GM21825 (cell line): ENCODE results near the gene ZBTB45.

Experiments used
- ATAC-seq: cut with Tn5 transposase; IDR thresholded peaks from one replicate; pipeline ENCODE4 v1.9.1; 2021; ENCODE audit warnings: mild to moderate bottlenecking, moderate library complexity; ENCODE audit not compliant: unreplicated experiment

The ZBTB45 gene

GRCh38 chr19:58555369-58555885 lies 35.8 kb upstream of the ZBTB45 start:
- no peak for ATAC-seq

DNA sequence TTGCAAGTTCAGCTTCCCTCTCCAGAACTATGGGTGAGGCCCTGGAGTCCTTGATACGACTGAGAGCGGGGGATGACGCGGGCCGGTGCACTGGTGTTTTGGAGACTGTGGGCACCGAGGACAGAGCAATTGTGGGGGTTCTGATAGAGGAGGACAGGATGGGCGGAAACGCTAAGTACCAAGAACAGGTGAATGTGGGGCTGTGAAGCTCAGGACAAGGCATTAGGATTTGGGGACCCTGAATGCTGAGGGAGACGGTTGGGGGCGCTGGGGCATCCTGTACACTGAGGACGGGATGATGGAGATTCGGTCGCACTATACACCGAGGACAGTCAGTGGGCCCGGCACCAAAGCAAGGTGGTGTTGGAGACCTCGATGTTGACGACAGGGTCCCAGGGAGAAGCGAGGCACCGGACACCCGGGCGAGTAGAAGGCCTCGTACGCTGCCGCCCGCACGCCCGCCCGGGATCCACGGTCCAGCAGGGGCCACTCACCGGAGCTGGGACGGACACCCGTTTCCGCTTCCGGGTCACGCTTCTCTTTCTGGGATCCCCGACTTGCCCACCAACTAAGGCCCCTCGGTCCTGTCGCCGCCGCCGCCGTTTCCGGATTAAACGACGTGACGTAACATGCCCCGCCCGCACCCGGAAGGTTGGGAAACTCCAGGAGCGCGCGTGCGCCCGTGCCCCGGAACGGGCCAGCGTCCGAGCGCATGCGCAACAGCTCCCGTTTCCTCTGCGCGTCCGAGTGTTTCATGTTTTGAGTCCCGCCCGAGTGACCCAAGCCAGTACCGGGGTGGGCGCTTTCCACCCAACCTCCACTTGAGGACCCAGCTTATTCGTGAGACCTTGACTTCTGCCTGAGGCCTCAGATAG lies 35.1 kb upstream of the ZBTB45 start, which contains the start of gene CHMP2A:
TSS of gene CHMP2A (minus strand) at position 612 of the 875 bp plus-strand sequence. CDS start 893 bp downstream, outside the sequence.
- peak; percentile 39 for ATAC-seq

DNA sequence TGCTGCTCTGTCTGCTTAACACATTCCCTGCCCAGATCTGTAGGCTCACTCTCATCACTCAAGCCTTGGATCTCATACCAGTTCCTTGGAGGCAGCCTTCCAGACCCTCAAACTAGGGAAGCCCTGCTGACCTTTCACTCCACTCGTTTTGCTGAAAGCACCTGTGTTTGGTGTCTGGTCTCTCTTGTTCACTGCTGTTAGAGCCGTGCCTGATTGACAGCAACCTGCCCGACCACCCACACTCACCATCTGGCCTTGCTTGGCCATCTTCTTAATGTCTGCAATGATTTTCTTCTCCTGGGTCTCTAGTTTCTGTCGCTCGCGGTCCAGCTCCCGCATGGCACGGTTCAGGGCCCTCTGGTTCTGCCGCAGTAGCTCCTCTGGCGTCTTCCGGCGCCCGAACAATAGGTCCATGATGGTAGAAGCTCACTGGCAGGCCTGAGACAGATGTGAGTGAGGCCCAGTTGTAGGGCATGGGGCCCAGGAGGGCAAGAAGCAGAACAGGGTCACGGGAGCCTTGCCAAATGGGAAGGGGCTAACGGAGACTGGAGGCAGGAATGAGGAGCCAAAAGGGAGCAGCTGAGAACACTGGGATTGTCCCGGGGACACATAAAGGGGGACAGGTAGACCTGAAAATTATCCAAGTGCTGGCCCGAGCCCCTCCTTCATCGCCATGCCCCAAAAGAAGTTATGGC lies 34.3 kb upstream of the ZBTB45 start:
- ATAC-seq, result no peak

DNA sequence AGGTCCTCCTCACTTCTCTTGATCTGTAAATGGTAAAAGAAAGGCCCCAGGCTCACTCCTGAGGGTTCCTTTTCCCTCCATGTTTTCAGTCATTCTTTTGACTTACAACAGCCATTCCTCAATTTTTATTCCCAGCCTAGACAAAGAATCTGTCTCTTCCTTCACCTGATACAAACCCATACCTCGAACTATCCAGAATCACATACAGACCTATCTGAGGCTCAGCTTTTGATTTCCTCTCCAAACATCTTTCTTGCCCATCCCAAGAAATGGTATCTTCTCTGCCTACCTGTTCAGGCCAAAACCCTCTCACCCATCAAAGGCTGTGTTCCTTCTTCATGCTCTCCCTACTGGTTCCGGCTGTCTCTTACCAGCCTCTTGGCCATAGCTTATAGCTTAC lies 33.0 kb upstream of the ZBTB45 start:
- no peak for ATAC-seq

GRCh38 chr19:58551577-58552471 lies 32.2 kb upstream of the ZBTB45 start:
- no peak for ATAC-seq

DNA sequence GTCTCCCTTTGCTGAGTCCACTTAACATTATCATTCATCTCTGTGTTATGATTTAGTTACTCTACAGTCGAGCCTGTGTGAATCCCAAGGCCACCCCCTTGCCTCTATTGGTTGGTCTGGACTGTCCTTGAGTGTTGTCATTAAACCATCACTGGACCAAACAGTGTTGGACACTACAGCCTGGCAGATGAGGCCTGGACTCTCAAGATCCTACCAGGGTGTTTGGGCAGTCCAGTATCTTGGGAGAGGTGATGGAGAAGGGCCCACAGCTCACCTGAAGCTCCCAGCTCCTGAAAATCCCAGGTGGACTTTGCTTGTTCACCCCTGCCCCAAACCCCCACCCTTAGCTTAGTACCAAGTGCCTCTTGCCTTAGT lies 31.5 kb upstream of the ZBTB45 start:
- ATAC-seq, result no peak

- no peak for ATAC-seq
Measured at GRCh38 chr19:58550362-58551122, 30.9 kb upstream of the ZBTB45 start.

DNA sequence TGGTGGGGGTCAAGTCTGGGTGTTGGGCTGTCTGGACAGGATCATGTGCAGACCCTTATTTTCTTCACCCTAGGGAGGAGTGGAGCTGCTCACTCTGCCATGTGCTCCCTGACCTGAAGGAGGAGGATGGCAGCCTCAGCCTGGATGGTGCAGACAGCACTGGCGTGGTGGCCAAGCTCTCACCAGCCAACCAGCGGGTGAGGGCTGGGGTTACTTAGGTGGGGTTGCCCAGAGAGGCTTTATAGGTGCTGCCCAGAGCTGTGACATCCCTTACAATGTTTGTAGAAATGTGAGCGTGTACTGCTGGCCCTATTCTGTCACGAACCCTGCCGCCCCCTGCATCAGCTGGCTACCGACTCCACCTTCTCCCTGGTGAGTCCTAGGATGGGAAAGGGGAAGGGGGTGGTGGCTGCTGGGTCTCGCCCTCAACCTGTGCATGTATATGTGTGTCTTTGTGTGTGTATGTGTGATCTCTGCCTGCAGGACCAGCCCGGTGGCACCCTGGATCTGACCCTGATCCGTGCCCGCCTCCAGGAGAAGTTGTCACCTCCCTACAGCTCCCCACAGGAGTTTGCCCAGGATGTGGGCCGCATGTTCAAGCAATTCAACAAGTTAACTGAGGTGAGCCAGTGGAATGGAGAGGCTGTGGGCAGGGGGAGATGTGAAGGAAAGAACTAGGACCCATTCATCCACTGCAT lies 30.2 kb upstream of the ZBTB45 start:
- ATAC-seq, result no peak

GRCh38 chr19:58548859-58549663 lies 29.5 kb upstream of the ZBTB45 start:
- no peak for ATAC-seq

DNA sequence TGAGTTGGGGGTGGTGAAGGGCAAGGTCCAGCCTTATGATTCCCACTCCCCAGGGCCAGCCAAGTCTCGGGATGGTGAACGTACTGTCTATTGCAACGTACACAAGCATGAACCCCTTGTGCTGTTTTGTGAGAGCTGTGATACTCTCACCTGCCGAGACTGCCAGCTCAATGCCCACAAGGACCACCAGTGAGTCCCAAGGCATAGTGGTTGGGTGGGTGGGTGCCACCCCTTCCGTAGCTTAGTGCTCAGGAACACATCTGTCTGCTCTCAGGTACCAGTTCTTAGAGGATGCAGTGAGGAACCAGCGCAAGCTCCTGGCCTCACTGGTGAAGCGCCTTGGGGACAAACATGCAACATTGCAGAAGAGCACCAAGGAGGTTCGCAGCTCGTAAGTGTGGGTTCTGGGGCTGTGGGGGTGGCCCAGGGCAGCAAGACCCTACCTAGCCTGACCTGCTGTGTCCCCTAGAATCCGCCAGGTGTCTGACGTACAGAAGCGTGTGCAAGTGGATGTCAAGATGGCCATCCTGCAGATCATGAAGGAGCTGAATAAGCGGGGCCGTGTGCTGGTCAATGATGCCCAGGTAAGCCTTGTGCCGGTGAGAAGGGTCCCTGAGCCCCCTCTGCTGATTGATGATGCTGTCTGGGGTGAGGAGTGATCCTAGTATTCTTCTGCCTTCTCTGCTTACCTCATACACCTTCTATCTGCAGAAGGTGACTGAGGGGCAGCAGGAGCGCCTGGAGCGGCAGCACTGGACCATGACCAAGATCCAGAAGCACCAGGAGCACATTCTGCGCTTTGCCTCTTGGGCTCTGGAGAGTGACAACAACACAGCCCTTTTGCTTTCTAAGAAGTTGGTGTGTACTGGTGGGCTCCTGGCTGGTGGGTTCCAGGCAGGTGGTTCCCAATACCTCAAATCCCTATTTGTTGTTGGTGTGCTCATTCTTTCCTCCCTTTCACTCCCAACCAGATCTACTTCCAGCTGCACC lies 28.0 kb upstream of the ZBTB45 start:
- ATAC-seq, result no peak

DNA sequence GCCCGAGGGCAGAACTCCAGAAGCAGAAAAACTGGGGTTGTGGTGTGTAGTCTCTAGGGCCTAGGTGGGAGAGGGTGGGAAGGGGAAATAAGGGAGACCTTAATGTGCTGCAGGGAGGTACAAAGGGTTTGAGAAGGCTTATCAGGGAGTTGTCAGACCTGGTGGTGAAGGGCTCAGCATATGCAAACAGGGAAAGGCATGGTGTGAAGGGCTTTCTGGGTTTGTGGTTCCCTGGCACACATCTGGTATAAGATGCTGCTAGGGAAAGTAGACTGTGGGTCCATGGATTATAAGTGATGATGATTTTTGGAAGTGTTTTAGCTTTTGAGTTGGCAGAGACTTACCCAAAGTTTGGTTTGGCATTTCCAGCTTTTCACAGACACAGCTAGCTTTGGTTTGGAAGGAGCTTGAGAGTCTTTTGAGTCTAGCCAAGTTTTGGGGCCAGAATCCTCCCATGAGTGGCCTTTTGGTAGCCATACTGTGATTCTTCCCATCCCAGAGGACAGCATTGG lies 26.5 kb upstream of the ZBTB45 start:
- no peak for ATAC-seq

GRCh38 chr19:58545286-58546018 lies 25.8 kb upstream of the ZBTB45 start:
- no peak for ATAC-seq

- peak; percentile 35 for ATAC-seq
Measured at GRCh38 chr19:58544591-58545285, 25.1 kb upstream of the ZBTB45 start.

DNA sequence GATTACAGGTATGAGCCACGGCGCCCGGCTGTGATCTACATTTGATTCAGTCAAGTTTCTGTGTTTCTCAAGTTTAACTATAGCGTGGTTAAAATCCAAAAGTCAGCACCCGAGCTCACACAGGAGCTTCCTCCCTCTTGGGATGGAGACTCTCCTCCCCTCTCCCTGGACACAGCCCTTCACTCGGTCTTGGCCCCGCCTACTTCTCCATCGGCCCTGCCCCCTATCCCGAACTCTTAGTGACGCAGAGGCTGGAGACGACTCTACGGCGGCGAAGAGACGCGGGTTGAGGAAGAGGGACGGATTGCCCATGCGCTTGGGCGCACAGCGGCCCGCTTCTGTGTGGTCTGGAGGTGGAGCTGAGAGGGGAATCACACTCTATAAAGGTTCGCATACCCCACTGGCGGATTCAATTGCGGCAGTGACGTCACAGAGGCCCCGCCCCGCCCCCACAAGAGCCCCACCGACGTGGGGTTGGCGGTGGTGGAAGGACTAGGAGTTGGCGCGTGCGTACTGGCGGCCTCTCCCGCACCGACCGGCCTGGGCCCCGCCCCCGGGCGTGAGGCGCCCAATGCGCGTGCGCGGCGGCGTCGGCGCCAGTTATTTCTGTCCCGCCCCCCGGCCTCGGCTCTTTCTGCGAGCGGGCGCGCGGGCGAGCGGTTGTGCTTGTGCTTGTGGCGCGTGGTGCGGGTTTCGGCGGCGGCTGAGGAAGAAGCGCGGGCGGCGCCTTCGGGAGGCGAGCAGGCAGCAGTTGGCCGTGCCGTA lies 24.4 kb upstream of the ZBTB45 start, which contains the start of gene TRIM28:
TSS of gene TRIM28 (plus strand) at position 239 of the 765 bp plus-strand sequence. CDS start 694 bp downstream, outside the sequence.
- ATAC-seq, result peak; percentile 81
